Measurements from ENCODE around the gene VILL.

- TF ChIP-seq POLR2AphosphoS5 (IDR thresholded peaks at IDR 0.05) = no peak
- TF ChIP-seq POLR2A (IDR thresholded peaks at IDR 0.05) = no peak
Observed at GRCh38 chr3:37974121-37975083, 16.2 kb upstream of the VILL start.

Data from upper lobe of left lung (tissue), 4 donors.